T-helper 2 cell (primary cell): ENCODE results near the gene UBE2L3.
"Not testable (repeated sequence)": the region's sequence is repeated elsewhere in the genome, so short reads cannot be mapped to it uniquely, and the experiment has no call there.

ENCODE experiments used
- DNase-seq, 5 experiments: peaks; one replicate each; pipeline versions ENCODE4 v3.0.0 to v3.0.0-alpha.2; 2012 to 2022

The UBE2L3 gene

DNA sequence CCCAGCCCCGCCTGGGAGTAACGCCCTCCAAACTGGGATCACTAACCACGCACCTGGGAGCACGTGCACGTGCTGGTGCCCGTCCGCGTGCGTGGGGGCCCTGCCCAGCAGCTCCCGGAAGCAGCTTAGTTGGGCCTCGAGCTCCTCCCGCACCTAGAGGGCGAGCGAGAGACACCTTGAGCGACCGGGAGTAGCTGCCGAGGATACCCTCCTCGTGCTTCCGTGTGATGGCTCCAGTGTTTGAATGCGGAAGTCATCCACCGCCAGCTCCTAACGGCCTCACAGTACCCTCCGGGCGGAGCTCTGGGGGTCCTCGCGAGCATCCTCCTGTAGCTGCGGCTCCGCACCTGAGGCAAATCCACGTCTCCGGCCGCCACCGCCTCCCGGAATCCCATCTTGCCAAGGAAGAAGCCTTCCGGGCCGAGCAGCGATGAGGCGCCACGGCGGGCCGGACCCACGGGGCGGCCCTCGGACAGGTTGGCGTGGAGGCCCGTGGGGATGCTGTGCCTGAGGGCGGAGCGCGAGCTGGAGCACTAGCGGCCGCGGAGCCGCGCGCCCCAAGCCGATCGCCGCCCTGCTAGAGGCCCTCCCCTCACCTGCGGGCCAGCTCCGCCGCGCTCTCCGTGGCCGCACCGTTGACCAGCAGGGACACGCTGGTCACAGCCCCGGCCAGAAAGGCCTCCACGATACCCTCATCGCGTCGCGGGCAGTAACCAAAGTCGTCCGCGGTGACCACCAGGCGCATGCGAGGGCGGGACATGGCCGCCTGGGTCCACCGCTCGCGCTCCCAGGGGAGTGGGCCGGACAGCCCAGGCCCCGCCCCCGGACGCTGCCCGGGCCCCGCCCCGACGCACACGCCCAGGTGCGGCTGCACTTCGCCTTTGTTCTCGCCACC, 62.0 kb downstream of the UBE2L3 start, which contains the start of gene YDJC:
Gene YDJC, minus strand, starts transcription at position 768 of the 895 bp plus-strand sequence. Its CDS starts 8 bp downstream, at position 760.
- peak; percentile 86 to 97 (median 94) for DNase-seq

DNA sequence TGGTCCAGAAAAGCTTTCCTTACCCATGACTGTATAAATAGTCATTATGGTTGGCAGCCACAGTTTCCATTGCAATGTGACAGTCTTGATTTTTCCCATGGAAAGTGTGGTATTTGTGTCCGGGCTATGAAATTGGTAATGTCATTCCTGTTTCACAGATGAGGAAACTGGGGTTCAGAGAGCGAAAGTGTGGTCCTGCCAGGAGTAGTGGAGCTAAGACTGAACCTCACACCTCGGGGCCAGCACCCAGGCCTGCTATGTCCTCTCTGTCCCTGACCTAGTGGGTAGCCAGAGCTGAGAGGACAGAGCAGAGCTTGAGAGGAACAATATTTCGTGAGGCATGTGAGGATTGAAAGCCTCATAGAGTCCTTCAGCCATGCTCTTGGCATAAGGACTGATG, 63.5 kb downstream of the UBE2L3 start:
- DNase-seq = no peak

DNA sequence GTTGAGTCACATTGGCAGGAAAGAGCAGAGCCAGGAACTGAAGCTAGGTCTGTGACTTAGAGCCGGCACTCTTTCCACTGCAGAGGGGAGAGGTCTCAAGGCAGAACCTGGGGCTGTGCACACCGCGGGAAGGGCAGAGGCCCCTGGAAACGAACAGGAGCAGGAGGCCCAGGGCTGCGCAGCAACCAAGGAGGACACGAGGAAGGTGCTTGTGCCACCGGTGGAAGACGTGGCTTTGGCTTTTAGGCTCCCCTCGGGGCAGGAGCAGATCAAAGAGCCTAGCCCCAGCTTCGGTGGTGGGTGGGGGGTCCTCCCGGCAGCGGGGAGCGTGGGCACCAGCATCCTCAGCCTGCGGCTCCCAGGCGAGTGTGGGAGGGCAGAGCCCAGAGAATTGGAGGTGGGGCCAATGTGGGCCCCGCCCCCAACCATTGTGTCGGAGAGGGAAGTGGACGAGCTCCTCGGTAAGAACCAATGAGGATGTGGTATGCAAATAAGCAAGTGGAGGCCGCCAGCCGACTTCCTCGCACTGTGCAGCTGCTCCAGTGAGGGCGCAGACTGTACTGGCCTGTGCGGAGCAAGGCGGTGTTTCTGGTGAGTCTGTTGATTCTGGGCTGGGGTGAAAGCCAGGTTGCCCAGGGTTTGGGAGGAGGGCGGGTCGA, 64.9 kb downstream of the UBE2L3 start, which contains the start of gene CCDC116:
Gene CCDC116, plus strand, starts transcription at position 524 of the 659 bp plus-strand sequence. CDS start 422 bp downstream, outside the sequence.
- peak; percentile 44 to 87 (median 68) for DNase-seq

DNA sequence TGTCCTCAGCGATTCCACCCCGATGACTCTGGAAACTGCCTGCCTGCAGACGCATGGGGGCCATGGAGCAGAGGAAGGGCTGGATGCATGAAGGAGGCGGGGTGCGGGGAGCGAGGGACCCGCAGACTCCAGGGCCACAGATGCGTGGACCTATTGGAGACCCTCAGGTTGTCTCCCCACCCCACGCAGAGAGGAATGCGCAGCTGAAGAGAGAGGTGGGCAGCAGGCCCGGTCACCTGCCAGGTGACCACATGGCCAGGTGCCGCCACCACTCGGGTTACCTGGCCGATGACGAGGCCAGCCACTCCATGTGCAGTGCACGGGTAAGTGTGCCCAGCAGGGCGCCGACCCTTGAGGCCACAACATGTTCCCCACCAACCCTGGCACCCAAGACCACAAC, 65.4 kb downstream of the UBE2L3 start:
- DNase-seq = no peak

DNA sequence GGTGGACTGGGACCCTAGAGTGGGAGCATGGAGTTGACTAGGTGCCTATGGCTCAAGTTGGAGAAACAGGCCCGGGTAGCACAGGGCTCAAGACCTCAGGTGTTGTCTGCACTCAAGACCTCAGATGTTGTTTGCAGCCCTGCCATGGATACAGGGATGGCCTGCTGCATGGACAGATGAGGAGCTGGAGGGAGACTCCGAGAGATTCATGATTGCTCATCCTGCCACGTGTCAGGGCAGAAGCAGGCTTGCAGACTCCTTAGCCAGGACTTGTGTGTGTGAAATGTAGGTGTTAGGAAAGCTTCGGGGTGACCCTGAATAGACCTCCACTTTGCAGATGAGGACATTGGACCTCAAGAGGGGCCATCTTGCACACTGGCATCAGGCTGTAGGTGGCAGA, 66.0 kb downstream of the UBE2L3 start:
- no peak for DNase-seq

DNA sequence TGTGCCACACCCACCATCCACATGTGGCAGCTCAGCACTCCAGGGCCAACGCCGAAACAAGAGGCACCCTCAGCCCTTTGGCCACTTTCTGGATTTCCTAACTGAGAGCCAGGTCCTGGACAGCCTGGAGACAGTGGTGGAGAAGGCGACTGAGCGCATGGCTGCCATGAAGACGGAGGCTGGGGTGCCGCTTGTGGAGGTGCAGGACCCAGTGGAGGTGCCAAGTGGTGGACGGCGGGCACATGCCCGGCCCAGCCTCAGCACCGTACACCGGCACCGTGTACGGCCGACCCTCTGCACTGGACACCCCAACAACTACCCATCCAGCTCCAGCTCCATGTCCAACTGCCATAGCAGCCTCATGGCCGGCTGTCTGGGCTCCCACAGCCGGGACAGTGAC, 66.6 kb downstream of the UBE2L3 start:
- DNase-seq = no peak

DNA sequence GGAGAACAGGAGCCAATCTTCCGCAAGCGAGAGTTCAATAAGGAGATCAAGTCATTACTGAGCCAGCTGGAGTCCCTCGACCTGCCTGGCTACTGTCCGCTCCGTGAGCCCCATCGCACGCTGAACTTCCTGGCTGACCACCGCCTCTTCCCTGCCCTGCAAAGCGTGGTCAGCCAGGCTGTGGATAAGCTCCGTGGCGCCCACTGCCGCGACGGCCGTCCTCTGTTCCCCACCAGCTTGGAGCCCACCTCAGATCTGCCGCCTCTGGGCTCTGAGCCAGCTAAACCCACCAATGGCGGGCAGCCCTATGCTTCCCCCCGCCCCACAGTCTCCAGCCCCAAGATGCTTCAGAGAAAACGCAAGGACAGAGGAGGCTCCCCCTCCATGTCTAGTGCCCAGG, 67.3 kb downstream of the UBE2L3 start:
- no peak for DNase-seq

DNA sequence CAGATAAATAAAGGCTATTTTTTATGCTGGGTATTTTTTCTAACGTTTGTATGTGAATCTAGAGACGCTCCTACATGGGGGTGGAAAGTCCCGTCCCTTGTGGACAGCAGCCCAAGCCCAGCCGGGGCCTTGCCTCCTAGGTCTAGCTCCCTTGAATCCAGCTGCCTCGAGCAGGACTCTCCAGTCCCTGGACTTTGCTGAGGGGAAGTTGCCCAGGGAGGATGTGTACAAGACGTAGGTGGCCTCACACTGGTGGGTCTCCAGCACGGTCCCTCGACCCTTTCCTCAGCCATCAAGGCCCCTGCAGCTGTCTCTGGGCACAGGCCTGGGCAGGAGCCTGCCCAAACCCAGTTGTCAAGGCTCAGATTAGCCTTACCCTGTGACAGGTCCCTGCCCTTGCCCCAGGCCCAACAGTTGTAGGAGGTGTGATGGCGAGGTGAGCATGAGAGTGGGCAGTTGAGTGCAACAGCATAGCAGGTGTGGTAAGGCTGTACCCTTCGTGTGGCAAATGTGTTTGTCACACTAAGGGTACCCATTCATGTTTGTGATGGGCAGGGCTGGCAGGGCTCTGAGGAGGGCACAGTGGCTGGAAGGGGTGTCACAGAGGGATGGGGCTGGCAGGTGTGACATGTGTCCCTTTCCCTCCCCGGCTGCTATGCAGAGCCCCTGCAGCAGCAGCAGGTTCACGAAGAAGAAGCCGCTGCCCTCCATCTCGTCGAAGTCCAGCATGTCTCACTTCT, 68.4 kb downstream of the UBE2L3 start:
- DNase-seq = no peak

DNA sequence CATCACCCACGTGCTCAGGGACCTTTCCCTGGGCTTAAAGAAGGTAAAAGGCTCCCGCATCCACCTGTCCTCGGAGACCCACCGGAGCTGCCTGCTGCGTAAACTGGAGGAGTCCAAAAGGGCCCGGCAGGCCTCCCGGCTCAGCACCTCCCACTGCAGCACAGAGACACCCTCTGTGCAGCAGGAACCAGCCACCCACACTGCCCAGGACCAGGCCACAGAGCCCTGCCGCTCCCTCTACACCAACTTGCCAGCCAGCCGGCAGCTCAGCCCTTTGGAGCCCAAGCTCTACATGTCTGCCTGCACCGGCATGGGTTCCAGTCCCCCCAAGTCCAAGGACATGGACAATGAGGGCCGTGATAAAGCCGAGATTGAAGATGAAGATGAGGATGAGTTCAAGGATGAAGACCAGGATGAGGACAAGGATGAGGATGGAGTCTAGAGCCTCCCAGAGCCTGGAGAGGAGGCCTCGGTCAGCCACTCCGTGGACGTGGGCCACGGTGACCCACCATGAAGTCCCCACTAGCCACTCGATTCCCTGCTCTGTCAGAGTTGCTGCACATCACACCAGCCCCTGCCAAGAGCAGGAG, 69.2 kb downstream of the UBE2L3 start:
- no peak for DNase-seq

DNA sequence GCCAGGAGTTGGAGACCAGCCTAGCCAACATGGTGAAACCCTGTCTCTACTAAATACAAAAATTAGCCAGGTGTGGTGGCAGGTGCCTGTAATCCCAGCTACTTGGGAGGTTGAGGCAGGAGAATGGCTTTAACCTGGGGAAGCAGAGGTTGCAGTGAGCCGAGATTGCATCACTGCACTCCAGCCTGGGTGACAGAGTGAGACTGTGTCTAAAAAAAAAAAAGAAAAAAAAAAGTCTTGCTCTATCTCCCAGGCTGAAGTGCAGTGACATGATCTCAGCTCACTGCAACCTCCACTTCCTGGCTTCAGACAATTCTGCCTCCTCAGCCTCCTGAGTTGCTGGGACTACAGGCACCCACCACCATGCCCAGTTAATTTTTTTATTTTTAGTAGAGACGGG, 69.9 kb downstream of the UBE2L3 start:
- DNase-seq = not testable (repeated sequence)

DNA sequence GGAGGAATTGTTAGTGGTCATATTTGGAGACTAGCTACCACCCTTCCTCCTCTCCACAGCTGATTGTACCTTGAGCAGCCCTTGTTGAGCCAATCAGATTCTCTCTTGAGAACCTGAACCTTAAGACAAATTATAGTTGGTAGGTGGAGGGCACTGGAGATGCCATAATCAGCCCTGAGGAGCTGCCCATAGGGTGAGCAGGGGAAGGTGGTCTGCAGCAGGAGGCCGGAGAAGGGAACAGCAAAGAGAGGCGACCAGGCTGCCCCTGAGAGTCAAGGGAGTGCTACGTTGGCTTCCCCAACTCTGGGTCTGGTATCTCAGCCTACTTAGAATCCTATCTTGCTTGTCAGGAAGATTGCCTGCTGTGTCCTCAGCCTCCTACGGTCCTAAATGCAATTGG, 71.8 kb downstream of the UBE2L3 start:
- DNase-seq = no peak

DNA sequence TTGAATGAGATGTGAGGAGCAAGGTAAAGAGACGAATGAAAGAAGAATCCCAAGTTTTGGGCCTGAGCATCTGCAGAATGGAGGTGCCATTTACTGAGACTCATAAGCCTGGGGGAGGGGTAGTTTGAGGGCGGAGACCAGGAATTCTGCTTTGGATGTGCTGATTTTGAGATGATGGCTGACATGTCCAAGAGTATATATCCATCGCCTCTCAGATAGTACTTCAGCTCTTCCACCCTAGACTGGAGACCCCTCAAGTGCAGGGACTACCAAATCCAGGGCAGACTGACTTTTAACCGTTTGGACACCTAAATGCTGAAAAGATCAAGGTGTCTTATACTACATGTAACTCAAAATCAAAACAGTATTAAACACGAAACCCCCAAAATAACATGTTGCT, 73.3 kb downstream of the UBE2L3 start:
- DNase-seq = no peak

DNA sequence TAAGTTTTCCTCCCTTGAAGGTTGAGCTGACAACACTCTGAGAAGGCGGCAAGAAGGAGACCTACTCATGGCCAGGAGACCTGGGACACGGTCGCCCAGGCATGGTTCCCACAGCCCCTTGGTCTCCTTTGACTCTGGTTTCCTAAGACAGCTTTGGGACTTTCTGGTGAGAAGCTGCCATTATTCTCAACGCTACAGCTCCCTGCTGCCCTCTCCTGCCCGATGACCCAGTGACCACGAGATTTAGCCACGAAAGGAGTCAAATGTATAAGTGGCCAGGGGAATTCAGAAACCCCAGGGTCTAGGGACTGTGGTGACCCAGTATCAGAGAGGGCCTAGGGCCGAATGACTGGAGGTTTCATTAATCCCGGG, 73.9 kb downstream of the UBE2L3 start:
- no peak for DNase-seq

DNA sequence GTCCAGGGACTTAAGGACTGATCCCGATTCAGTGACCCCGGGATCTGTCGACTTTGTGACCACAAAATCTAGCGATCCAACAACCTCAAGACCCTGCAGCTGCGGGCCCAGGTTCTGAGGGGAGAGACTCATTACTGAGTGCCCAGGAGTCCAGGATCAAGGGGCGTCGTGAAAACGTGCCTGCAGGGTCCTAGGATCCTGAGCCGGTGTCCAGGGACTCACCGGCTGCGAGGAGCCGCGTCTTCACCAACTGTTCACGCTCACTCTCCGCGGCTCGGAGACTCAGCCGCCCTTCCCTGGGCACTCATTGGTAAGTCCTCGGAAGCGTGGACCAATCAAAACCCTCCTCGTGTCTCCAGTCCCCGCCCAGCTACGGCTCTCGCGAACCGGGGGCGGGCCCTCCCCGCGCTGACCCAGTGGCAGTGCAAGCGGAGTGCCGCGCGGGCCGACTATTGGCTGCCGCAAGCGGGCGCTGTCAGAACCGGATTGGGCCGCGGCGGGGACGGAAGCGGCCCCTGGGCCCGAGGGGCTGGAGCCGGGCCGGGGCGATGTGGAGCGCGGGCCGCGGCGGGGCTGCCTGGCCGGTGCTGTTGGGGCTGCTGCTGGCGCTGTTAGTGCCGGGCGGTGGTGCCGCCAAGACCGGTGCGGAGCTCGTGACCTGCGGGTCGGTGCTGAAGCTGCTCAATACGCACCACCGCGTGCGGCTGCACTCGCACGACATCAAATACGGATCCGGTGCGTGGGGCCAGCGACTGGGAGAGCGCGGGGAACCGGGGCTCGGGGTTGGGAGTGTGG, 74.5 kb downstream of the UBE2L3 start, which contains the start of gene SDF2L1:
Gene SDF2L1, plus strand, starts transcription at position 514 of the 795 bp plus-strand sequence. Its CDS starts 35 bp downstream, at position 549.
- DNase-seq = peak; percentile 95 to 98 (median 97)

DNA sequence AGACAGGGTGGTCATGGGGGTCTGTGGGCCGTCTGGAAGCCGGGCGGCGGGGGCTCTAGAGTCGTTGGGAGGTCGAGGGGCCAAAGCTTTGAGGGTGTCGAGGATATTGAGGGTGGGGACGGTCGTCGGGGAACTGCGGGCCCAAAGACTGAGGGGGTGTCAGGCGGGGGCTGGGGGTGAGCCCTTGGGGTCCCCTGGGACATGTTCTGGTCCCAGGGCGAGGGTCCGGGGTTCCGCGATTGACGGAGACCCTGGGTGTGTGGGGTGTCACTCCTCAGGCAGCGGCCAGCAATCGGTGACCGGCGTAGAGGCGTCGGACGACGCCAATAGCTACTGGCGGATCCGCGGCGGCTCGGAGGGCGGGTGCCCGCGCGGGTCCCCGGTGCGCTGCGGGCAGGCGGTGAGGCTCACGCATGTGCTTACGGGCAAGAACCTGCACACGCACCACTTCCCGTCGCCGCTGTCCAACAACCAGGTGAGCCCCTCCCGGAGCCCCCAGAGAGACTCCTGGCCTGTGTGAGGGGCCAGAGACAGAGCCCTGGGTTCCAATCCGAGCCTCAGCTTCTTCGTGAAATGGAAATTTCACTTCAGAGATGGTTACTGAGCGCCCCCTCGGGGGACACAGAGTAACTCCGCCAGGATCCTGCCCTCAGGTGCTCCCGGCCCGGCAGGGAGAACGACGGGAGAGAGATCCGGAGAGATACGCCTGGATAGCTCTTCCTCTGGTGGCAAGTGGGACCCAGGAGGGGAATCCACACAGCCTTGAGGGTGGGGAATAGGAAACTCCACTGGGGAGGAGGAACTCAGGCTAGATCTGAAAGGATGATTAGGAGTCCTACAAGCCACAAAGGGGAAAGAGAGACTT, 75.3 kb downstream of the UBE2L3 start:
- peak in 3 of 5 experiments; percentile 37 to 68 (median 39) for DNase-seq

DNA sequence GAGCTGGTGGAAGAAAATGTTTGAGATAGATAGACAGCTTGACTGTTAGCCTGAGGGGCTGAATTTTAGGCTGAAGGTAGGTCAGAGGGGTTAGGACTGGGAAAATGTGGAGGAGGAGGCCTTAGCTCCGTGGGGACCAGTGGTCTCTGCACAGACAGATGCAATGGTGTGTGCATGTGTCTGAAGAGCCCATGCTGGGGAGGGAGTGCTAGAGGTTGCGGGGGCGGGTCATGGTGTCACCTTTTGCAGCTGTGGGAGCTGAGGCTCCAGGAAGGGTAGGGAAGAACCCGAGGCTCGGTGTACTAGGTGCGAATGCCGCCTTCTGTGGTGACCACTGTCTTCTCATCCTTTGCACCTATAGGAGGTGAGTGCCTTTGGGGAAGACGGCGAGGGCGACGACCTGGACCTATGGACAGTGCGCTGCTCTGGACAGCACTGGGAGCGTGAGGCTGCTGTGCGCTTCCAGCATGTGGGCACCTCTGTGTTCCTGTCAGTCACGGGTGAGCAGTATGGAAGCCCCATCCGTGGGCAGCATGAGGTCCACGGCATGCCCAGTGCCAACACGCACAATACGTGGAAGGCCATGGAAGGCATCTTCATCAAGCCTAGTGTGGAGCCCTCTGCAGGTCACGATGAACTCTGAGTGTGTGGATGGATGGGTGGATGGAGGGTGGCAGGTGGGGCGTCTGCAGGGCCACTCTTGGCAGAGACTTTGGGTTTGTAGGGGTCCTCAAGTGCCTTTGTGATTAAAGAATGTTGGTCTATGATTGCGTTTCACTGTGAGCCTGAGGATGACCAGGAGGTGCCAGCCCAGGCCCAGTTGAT, 76.2 kb downstream of the UBE2L3 start:
- no peak for DNase-seq

DNA sequence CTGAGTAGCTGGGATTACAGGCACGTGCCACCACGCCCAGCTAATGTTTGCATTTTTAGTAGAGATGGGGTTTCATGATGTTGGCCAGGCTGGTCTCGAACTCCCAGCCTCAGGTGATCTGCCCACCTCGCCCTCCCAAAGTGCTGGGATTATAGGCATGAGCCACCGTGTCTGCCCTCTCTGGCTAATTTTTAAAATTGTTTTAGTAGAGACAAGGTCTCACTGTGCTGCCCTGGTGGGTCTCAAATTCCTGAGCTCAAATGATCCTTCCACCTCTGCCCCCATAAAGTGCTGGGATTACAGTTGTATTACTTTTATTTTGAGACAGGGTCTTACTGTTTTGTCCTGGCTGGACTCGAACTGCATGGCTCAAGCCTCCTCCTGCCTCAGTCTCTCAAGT, 78.0 kb downstream of the UBE2L3 start:
- not testable (repeated sequence) for DNase-seq

DNA sequence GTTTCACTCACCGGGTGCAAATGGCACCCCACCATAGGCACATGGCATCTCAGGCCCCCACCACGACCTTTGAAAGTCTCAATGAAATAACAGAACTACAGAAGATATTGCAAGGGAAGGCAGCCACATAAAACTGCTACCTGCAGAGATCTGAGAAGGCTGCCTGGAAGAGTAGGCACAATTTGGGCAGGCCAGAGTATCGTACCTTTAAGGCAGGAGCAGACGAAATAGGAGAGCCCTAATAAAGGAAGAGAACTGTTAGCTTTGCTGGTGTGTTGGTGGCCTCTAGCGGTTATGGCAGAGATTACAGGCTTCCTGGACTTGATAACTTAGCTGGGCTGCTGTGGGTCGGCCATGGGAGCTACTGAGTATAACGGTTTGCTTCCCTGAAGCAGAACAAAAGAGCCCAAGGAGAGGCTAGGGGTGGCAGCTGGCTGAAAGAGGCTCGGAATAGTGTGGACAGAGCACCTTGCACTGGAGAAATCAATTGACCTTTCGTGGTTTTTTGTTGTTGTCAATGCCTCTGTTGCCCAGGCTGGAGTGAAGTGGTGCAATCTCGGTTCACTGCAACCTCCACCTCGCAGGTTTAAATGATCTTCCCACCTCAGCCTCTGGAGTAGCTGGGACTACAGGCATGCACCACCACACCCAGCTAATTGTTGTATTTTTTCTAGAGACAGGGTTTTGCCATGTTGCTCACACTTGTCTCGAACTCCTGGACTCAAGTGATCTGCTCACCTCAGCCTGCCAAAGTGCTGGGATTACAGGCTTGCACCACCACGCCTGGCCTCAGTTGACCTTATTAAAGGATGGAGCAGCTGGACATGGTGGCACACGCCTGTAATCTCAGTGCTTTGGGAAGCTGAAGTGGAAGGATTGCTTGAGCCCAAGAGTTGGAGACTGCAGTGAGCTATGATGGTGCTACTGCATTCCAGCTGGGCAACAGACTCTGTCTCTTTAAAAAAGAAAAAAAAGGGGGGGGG, 79.4 kb downstream of the UBE2L3 start:
- peak; percentile 31 to 82 (median 65) for DNase-seq
